PC-9 (cell line): Measurements from ENCODE around the gene KLHL41. TPM values are rescaled to one million over a fixed set of nuclear protein-coding genes. Genes with fewer than 3 reads are reported as not detected.

ENCODE experiments used
- BruUV-seq: library from RNA; stranded (reverse); fragments of 400-500 nt; replicated peaks from 2 replicates; lab custom pipeline; 2021; lab: Mats Ljungman, UMichigan
- CTCF ChIA-PET: fragments of 300-600 bp; sonication (Branson Sonifier 250); formaldehyde crosslinking; loops from one replicate; lab custom pipeline; 2022; ENCODE audit warnings: antibody characterized with exemption; lab: Charles Lee
- POLR2A ChIA-PET: fragments of 300-600 bp; sonication (Branson Sonifier 250); formaldehyde crosslinking; loops from one replicate; lab custom pipeline; 2022; ENCODE audit warnings: antibody characterized with exemption; ENCODE audit not compliant: unreplicated experiment; lab: Charles Lee
- DNase-seq, 2 experiments: peaks; one replicate each; pipeline versions ENCODE4 v3.0.0 to v3.0.0-alpha.2; 2015 to 2022; ENCODE audit warnings: mixed read lengths in 1 of 2
- H2AFZ ChIP-seq: fragments of 200-600 bp; sonication (generic); 2 replicates; pipeline ENCODE4 v1.8.1; 2017; ENCODE audit warnings: antibody characterized with exemption
- H3F3A ChIP-seq: fragments of 200-600 bp; sonication (generic); 2 replicates; pipeline ENCODE4 v1.8.1; 2017; ENCODE audit warnings: antibody characterized with exemption, mild to moderate bottlenecking, low read depth; ENCODE audit not compliant: insufficient read depth
- H3K27ac ChIP-seq: fragments of 200-600 bp; sonication (generic); 2 replicates; pipeline ENCODE4 v1.6.1; 2016; ENCODE audit warnings: mixed run types
- H3K27me3 ChIP-seq: fragments of 200-600 bp; sonication (generic); 2 replicates; pipeline ENCODE4 v1.6.1; 2016; ENCODE audit warnings: low read depth, mixed run types; ENCODE audit not compliant: insufficient read depth
- H3K36me3 ChIP-seq: fragments of 200-600 bp; sonication (generic); 2 replicates; pipeline ENCODE4 v1.6.1; 2016; ENCODE audit warnings: low read depth, mixed run types
- H3K4me1 ChIP-seq: fragments of 200-600 bp; sonication (generic); replicated peaks from 2 replicates; pipeline ENCODE4 v1.6.1; 2016; ENCODE audit warnings: mixed run types; ENCODE audit not compliant: insufficient read depth
- H3K4me2 ChIP-seq: fragments of 200-600 bp; sonication (generic); 2 replicates; pipeline ENCODE4 v1.6.1; 2017; ENCODE audit warnings: mixed run types
- H3K4me3 ChIP-seq: fragments of 200-600 bp; sonication (generic); 2 replicates; pipeline ENCODE4 v1.6.1; 2016; ENCODE audit warnings: mixed run types
- H3K79me2 ChIP-seq: fragments of 200-600 bp; sonication (generic); 2 replicates; pipeline ENCODE4 v1.6.1; 2017; ENCODE audit warnings: low read depth, mixed run types
- H3K9me2 ChIP-seq: fragments of 200-600 bp; sonication (generic); 2 replicates; pipeline ENCODE4 v1.8.1; 2017; ENCODE audit warnings: mild to moderate bottlenecking; ENCODE audit not compliant: insufficient read depth
- H3K9me3 ChIP-seq: fragments of 200-600 bp; sonication (generic); 2 replicates; pipeline ENCODE4 v1.8.1; 2016; ENCODE audit warnings: low read depth; ENCODE audit not compliant: insufficient read depth
- H4K20me1 ChIP-seq: fragments of 200-600 bp; sonication (generic); 2 replicates; pipeline ENCODE4 v1.8.1; 2017; ENCODE audit not compliant: insufficient read depth
- CTCF ChIP-seq: fragments of 200-600 bp; sonication (generic); conservative IDR thresholded peaks from 2 replicates; pipeline ENCODE4 v1.6.1; 2017; ENCODE audit warnings: mixed run types, antibody characterized with exemption, mild to moderate bottlenecking, moderate library complexity
- EZH2 ChIP-seq: fragments of 200-600 bp; sonication (generic); IDR thresholded peaks from 2 replicates; pipeline ENCODE4 v1.8.0; 2017; ENCODE audit warnings: antibody characterized with exemption, low read depth
- intact Hi-C: fragments of 100-400 bp; cut with micrococcal nuclease; formaldehyde crosslinking; loops from one replicate; pipeline ENCODE4 v1.10.0; 2022; ENCODE audit not compliant: unreplicated experiment
- total RNA-seq: library from RNA; stranded (reverse); gene quantifications from 2 replicates; pipeline ENCODE4 v1.2.3, GENCODE V29; 2021

The KLHL41 gene
- total RNA-seq, 1 experiment from 2014 or later, result not detected

GRCh38 chr2:169490834-169491233, 18.7 kb upstream of the KLHL41 start:
- Histone ChIP-seq H2AFZ (no peak overlapping the region), H3K4me2 (no peak overlapping the region), H3K79me2 (no peaks in the 10 kb centered on the region), H3K4me1 (no peaks in the 10 kb centered on the region), H3K9me2 (no peaks in the 10 kb centered on the region), H3K36me3 (no peaks in the 10 kb centered on the region), H3K4me3 (no peak overlapping the region), H4K20me1 (no peaks in the 10 kb centered on the region), H3F3A (no peaks in the 10 kb centered on the region), H3K27ac (no peak overlapping the region), H3K27me3 (no peaks in the 10 kb centered on the region), H3K9me3 (no peaks in the 10 kb centered on the region)
- ChIA-PET CTCF (no interaction called here), POLR2A (no interaction called here)
- no peak for TF ChIP-seq CTCF
- TF ChIP-seq EZH2, result no peak
- no TSS peak for BruUV-seq
- intact Hi-C loops, result no loop called here
- DNase-seq, result no peak

DNA sequence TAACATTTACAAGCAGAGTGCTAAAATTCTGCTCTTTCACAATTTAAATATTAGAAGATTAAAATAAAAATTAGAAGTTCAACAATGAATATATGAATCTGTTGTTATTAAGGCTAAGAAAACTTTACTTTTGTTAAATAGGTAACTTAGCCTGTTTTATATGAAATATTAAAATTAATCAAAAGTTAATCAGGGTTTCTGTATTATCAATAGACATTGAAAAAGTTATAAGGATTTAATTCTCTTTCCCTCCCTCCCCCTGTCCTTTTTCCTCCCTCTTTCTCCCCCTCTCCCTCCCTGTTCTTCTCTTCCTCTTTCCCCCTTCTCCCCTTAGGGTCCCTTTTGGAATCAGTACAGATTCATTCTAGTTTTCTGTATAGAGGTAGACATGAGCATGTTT, 18.1 kb upstream of the KLHL41 start:
- Histone ChIP-seq H3K4me3 (no peak overlapping the region), H3K27me3 (no peaks in the 10 kb centered on the region), H3F3A (no peaks in the 10 kb centered on the region), H2AFZ (no peak overlapping the region), H3K4me1 (no peaks in the 10 kb centered on the region), H4K20me1 (no peaks in the 10 kb centered on the region), H3K27ac (no peak overlapping the region), H3K9me2 (no peaks in the 10 kb centered on the region), H3K79me2 (no peaks in the 10 kb centered on the region), H3K9me3 (no peaks in the 10 kb centered on the region), H3K4me2 (no peak overlapping the region), H3K36me3 (no peaks in the 10 kb centered on the region)
- intact Hi-C loops, result no loop called here
- no peak for DNase-seq
- no peak for TF ChIP-seq EZH2
- no peak for TF ChIP-seq CTCF
- ChIA-PET POLR2A (no interaction called here), CTCF (no interaction called here)
- no TSS peak for BruUV-seq

DNA sequence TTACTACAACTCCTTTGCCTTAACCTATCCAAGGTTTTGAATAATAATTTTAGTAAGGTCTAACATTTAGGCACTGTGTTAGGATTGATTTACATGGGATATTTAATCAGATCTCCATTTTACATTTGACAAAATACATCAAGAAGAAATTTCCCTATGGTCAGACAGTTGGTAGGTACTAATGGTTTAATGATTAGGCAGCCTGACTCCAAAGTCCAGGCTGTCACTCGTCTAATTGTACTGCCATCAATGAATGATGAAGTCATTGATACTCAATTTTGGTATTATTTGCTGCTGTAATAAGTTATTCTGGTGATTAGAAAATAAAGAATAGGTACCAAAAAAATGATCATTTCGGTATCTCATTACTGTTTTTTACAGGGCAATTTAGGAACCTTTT, 16.1 kb upstream of the KLHL41 start:
- Histone ChIP-seq H3K79me2 (no peaks in the 10 kb centered on the region), H3K4me1 (no peaks in the 10 kb centered on the region), H3F3A (no peaks in the 10 kb centered on the region), H3K9me3 (no peaks in the 10 kb centered on the region), H3K9me2 (no peaks in the 10 kb centered on the region), H4K20me1 (no peaks in the 10 kb centered on the region), H3K27ac (no peak overlapping the region), H3K4me3 (no peak overlapping the region), H3K4me2 (no peak overlapping the region), H2AFZ (no peak overlapping the region), H3K36me3 (no peaks in the 10 kb centered on the region), H3K27me3 (no peaks in the 10 kb centered on the region)
- BruUV-seq, result no TSS peak
- no peak for TF ChIP-seq EZH2
- no peak for TF ChIP-seq CTCF
- ChIA-PET POLR2A (no interaction called here), CTCF (no interaction called here)
- intact Hi-C loops, result no loop called here
- DNase-seq, result no peak
